KMS-11 (cell line): ENCODE results near the gene RFPL1.
"Not testable (repeated sequence)": the region's sequence is repeated elsewhere in the genome, so short reads cannot be mapped to it uniquely, and the experiment has no call there.

ENCODE experiments used
- H2AFZ ChIP-seq: fragments of 200-600 bp; sonication (generic); 2 replicates; pipeline ENCODE4 v1.6.1; 2016; ENCODE audit warnings: antibody characterized with exemption, mixed run types, low read depth
- H3K27ac ChIP-seq: fragments of 200-600 bp; sonication (generic); 2 replicates; pipeline ENCODE4 v1.6.1; 2016; ENCODE audit warnings: mild to moderate bottlenecking, mixed run types
- H3K27me3 ChIP-seq: fragments of 200-600 bp; sonication (generic); 2 replicates; pipeline ENCODE4 v1.6.1; 2017; ENCODE audit warnings: mild to moderate bottlenecking, low read depth, mixed run types, moderate library complexity; ENCODE audit not compliant: insufficient read depth
- H3K36me3 ChIP-seq: fragments of 200-600 bp; sonication (generic); 2 replicates; pipeline ENCODE4 v1.6.1; 2017; ENCODE audit warnings: mild to moderate bottlenecking, mixed run types; ENCODE audit not compliant: insufficient read depth
- H3K4me1 ChIP-seq: fragments of 200-600 bp; sonication (generic); 2 replicates; pipeline ENCODE4 v1.6.1; 2016; ENCODE audit warnings: mild to moderate bottlenecking, low read depth, mixed run types; ENCODE audit not compliant: poor library complexity, severe bottlenecking
- H3K4me2 ChIP-seq: fragments of 200-600 bp; sonication (generic); 2 replicates; pipeline ENCODE4 v1.7.0; 2016; ENCODE audit warnings: mild to moderate bottlenecking, mixed run types
- H3K4me3 ChIP-seq: fragments of 200-600 bp; sonication (generic); IDR thresholded peaks from 2 replicates; pipeline ENCODE4 v1.6.1; 2017; ENCODE audit warnings: low read depth, low read length, mixed read lengths; ENCODE audit not compliant: insufficient read depth
- H3K79me2 ChIP-seq: fragments of 200-600 bp; sonication (generic); 2 replicates; pipeline ENCODE4 v1.6.1; 2016; ENCODE audit warnings: low read depth, mixed run types; ENCODE audit not compliant: insufficient read depth
- H3K9ac ChIP-seq: fragments of 200-600 bp; sonication (generic); 2 replicates; pipeline ENCODE4 v1.6.1; 2016; ENCODE audit warnings: mild to moderate bottlenecking, mixed run types
- H4K20me1 ChIP-seq: fragments of 200-600 bp; sonication (generic); 2 replicates; pipeline ENCODE4 v1.6.1; 2016; ENCODE audit warnings: mild to moderate bottlenecking, mixed run types; ENCODE audit not compliant: insufficient read depth
- CTCF ChIP-seq: fragments of 200-600 bp; sonication (generic); conservative IDR thresholded peaks from 2 replicates; pipeline ENCODE4 v1.6.1; 2017; ENCODE audit warnings: low read depth, mild to moderate bottlenecking, antibody characterized with exemption, low read length, moderate library complexity, mixed read lengths

Gene RFPL1

GRCh38 chr22:29394931-29395581 lies 43.3 kb upstream of the RFPL1 start:
- H3K4me2 ChIP-seq, result peak overlapping the region; percentile 25; the same call in 1 of the 2 replicates
- no peak overlapping the region for H3K9ac ChIP-seq
- H3K36me3 ChIP-seq, result no peaks in the 10 kb centered on the region
- H3K27me3 ChIP-seq, result no peaks in the 10 kb centered on the region
- H3K4me3 ChIP-seq, result no peak overlapping the region
- H3K27ac ChIP-seq, result no peak overlapping the region
- H4K20me1 ChIP-seq, result no peaks in the 10 kb centered on the region
- H3K4me1 ChIP-seq, result no peaks in the 10 kb centered on the region
- TF ChIP-seq CTCF, result peak; percentile 86
- H2AFZ ChIP-seq, result peak overlapping the region; percentile 34
- H3K79me2 ChIP-seq, result no peaks in the 10 kb centered on the region

GRCh38 chr22:29396126-29396525 lies 42.3 kb upstream of the RFPL1 start:
- Histone ChIP-seq H3K36me3 (no peaks in the 10 kb centered on the region), H3K27me3 (no peaks in the 10 kb centered on the region), H3K4me2 (no peak overlapping the region), H4K20me1 (no peaks in the 10 kb centered on the region), H2AFZ (no peak overlapping the region), H3K4me1 (no peaks in the 10 kb centered on the region), H3K9ac (no peak overlapping the region), H3K4me3 (no peak overlapping the region), H3K27ac (no peak overlapping the region), H3K79me2 (no peaks in the 10 kb centered on the region)
- TF ChIP-seq CTCF, result no peak

GRCh38 chr22:29397791-29398190 lies 40.6 kb upstream of the RFPL1 start:
- Histone ChIP-seq H3K4me2 (no peak overlapping the region), H3K9ac (no peak overlapping the region), H3K36me3 (no peaks in the 10 kb centered on the region), H2AFZ (no peak overlapping the region), H3K4me1 (no peaks in the 10 kb centered on the region), H4K20me1 (no peaks in the 10 kb centered on the region), H3K27me3 (no peaks in the 10 kb centered on the region), H3K79me2 (no peaks in the 10 kb centered on the region), H3K4me3 (no peak overlapping the region), H3K27ac (no peak overlapping the region)
- TF ChIP-seq CTCF, result no peak

- Histone ChIP-seq H3K9ac (no peak overlapping the region), H4K20me1 (no peaks in the 10 kb centered on the region), H3K4me2 (no peak overlapping the region), H3K27me3 (no peaks in the 10 kb centered on the region), H3K4me3 (no peak overlapping the region), H2AFZ (no peak overlapping the region), H3K27ac (no peak overlapping the region), H3K36me3 (no peaks in the 10 kb centered on the region), H3K4me1 (no peaks in the 10 kb centered on the region), H3K79me2 (no peaks in the 10 kb centered on the region)
- no peak for TF ChIP-seq CTCF
Measured at GRCh38 chr22:29400576-29400975, 37.8 kb upstream of the RFPL1 start.

GRCh38 chr22:29401538-29401937 lies 36.8 kb upstream of the RFPL1 start:
- not testable (repeated sequence) for H4K20me1 ChIP-seq, H3K27ac ChIP-seq, H3K9ac ChIP-seq, H3K36me3 ChIP-seq, H3K4me3 ChIP-seq, H3K4me1 ChIP-seq, H3K27me3 ChIP-seq, H3K4me2 ChIP-seq, H3K79me2 ChIP-seq, H2AFZ ChIP-seq
